Measurements from ENCODE around the gene CLIP4.

CLIP4 gene

GRCh38 chr2:29219374-29219773 lies 104.2 kb downstream of the CLIP4 start:
- TF ChIP-seq, protein P1, sequence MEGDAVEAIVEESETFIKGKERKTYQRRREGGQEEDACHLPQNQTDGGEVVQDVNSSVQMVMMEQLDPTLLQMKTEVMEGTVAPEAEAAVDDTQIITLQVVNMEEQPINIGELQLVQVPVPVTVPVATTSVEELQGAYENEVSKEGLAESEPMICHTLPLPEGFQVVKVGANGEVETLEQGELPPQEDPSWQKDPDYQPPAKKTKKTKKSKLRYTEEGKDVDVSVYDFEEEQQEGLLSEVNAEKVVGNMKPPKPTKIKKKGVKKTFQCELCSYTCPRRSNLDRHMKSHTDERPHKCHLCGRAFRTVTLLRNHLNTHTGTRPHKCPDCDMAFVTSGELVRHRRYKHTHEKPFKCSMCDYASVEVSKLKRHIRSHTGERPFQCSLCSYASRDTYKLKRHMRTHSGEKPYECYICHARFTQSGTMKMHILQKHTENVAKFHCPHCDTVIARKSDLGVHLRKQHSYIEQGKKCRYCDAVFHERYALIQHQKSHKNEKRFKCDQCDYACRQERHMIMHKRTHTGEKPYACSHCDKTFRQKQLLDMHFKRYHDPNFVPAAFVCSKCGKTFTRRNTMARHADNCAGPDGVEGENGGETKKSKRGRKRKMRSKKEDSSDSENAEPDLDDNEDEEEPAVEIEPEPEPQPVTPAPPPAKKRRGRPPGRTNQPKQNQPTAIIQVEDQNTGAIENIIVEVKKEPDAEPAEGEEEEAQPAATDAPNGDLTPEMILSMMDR (IDR thresholded peaks at IDR 0.05; ENCODE audit: extremely low read depth, missing control alignments), result no peak
- DNase-seq (ENCODE audit: low spot score), result no peak

- TF ChIP-seq, protein P1 (IDR thresholded peaks at IDR 0.05; ENCODE audit: extremely low read depth, missing control alignments), result no peak
- no peak for DNase-seq (ENCODE audit: low spot score)
Measured at GRCh38 chr2:29220506-29221270, 105.5 kb downstream of the CLIP4 start.

- TF ChIP-seq, protein P1 (IDR thresholded peaks at IDR 0.05; ENCODE audit: extremely low read depth, missing control alignments), result no peak
- no peak for DNase-seq (ENCODE audit: low spot score)
Measured at GRCh38 chr2:29222381-29223179, 107.4 kb downstream of the CLIP4 start.

GRCh38 chr2:29223257-29223656 lies 108.0 kb downstream of the CLIP4 start:
- TF ChIP-seq, protein P1 (IDR thresholded peaks at IDR 0.05; ENCODE audit: extremely low read depth, missing control alignments), result no peak
- no peak for DNase-seq (ENCODE audit: low spot score)

DNA sequence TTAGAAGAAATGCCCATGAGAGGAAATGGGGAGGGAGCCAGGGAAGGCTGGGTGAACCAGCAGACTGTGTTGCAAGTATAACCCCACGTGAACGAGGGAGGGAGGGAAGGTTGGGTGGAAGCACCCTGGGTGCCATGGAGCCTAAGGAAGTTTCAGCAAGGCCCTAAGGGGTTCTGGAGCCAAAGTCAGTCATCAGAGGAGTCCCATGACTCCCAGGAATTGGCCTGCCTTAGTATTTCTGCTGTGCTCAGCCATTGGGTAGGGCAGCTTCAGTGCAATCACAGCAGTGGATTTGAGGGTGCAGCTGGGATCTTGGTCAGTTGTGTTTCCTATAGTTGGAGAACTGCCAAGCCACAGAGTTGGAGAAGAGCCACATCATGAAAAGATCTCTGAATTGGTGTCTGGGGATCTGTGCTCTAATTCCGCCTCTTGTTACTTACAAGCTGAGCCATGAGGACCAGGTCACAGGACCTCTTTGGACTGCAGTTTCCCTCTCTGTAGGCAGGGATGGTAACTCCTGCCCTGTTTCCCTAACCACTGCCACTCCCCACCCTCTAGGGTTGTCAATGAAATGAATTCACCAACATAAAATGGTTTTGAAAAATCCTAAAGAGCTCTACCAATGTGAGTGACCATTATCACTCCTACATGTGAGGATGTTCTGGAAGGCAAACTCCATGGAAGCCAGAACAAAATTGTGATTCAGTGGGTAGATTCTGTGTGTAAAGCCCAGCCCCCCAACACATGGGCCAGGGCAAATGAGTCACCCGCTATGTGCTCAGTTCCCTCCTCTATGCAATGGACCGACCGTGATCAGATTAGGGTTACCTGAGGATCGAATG lies 108.9 kb downstream of the CLIP4 start:
- DNase-seq (ENCODE audit: low spot score), result no peak
- TF ChIP-seq, protein P1 (IDR thresholded peaks at IDR 0.05; ENCODE audit: extremely low read depth, missing control alignments), result no peak

DNA sequence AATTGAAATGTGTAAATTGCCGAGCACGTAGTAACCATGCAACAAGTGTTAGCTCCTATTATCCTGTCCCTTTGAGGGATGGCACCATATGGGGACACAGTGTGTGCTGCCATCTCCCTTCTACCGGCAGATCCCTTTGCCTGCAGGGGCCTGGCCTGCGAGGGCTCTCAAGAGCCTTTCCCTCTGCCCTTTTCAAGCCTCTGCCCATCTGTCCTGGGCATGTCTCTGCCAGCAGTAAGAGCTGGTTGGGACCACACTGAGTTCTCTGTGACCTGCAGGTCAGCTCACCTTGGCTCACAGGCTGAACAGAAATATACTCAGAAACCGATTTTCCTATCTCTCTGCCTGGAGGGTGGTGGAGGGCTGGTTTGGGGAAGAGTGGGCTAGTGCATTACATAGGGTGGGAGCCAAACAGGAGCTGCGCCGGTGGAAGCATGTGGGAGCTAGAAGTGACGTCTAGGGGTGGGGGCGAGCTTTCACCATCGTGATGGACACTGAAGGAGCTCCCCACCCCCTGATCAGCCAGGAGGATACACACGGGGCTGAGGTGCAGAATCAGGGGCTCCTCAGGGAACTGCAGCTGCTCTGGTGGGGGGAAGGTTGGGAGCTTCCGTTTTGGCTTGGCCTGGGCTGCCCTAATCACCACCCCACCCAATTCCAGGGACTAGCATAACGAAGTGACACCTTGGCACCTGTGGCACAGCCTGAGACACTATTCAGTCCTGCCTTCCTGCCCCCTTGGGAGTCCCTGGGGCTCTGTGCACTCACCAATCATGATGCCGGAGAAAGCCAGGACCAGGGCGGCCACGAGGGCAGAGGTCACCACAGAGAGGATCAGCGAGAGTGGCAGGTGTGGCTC lies 109.7 kb downstream of the CLIP4 start:
- TF ChIP-seq, protein P1 (IDR thresholded peaks at IDR 0.05; ENCODE audit: extremely low read depth, missing control alignments), result no peak
- DNase-seq (ENCODE audit: low spot score), result no peak
